DND-41 (cell line): ENCODE data around the gene SLC22A1.

Experiments used
- EZH2 ChIP-seq: IDR thresholded peaks from 3 replicates; pipeline ENCODE4 v1.6.1; 2012; ENCODE audit warnings: borderline replicate concordance, low read depth, mild to moderate bottlenecking, moderate library complexity, low read length, inconsistent platforms; ENCODE audit not compliant: severe bottlenecking
- TF ChIP-seq, protein P1 (sequence below): IDR thresholded peaks from 2 replicates; pipeline ENCODE4 v1.5.1; 2012; ENCODE audit warnings: borderline replicate concordance, low read length, moderate library complexity, mild to moderate bottlenecking; ENCODE audit not compliant: poor library complexity, severe bottlenecking; ENCODE audit errors: extremely low read depth

DNA sequence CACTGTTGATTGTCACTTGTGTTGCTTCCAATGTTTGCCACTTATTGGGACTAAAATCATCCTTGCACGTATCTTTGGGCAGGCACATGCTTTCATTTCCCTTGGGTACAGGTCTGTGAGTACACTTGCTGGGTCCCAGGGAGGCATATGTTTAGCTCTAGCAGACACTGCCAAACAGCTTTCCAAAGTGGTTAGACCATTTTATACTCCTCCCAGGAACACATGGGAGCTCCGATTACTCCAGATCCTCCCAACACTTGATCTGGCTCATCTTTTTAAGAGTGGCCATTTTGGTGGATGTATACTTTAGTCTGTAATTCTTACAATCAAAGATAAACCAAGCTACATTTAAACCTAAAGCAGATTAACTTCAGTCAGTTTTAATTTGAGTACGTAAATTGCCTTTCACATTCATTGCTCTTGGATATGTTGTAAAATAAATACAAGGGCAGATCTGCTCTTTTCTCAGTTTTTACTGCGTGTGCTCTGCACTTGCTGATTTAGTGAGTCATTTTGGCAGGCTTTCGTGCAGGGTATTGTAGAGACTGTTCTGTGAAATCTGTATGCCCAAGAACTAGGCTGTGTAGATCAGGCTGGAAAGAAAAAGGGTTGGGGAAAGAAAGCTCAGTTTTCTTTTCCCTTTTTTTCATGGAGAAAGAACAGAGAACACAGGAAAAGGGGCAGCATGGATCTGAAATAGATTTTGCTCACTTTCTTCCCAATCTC lies 19.5 kb downstream of the SLC22A1 start:
- TF ChIP-seq, protein P1, sequence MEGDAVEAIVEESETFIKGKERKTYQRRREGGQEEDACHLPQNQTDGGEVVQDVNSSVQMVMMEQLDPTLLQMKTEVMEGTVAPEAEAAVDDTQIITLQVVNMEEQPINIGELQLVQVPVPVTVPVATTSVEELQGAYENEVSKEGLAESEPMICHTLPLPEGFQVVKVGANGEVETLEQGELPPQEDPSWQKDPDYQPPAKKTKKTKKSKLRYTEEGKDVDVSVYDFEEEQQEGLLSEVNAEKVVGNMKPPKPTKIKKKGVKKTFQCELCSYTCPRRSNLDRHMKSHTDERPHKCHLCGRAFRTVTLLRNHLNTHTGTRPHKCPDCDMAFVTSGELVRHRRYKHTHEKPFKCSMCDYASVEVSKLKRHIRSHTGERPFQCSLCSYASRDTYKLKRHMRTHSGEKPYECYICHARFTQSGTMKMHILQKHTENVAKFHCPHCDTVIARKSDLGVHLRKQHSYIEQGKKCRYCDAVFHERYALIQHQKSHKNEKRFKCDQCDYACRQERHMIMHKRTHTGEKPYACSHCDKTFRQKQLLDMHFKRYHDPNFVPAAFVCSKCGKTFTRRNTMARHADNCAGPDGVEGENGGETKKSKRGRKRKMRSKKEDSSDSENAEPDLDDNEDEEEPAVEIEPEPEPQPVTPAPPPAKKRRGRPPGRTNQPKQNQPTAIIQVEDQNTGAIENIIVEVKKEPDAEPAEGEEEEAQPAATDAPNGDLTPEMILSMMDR, result no peak
- TF ChIP-seq EZH2, result no peak
